Endodermal cell (in vitro differentiated cells): ENCODE data around the gene SPDYE4. TPM values are rescaled to one million over a fixed set of nuclear protein-coding genes. Genes with fewer than 3 reads are reported as not detected.
A peak's percentile ranks its signal among the peaks of the same experiment; 100 is the strongest.

ENCODE experiments used
- DNase-seq: peaks from one replicate; pipeline ENCODE4 v3.0.0-alpha.2; 2017
- H3K27ac ChIP-seq: 2 replicates; pipeline ENCODE4 v1.5.1; 2013; ENCODE audit warnings: mild to moderate bottlenecking, low read depth, low read length, moderate library complexity
- H3K27me3 ChIP-seq: 2 replicates; pipeline ENCODE4 v1.6.1; 2013; ENCODE audit warnings: mild to moderate bottlenecking, low read length, moderate library complexity; ENCODE audit not compliant: insufficient read depth, control insufficient read depth, poor library complexity, severe bottlenecking
- H3K36me3 ChIP-seq: 2 replicates; pipeline ENCODE4 v1.7.0; 2013; ENCODE audit warnings: mild to moderate bottlenecking, low read length, moderate library complexity; ENCODE audit not compliant: control insufficient read depth, insufficient read depth
- H3K4me1 ChIP-seq: one replicate; pipeline ENCODE4 v1.7.0; 2013; ENCODE audit warnings: low read length; ENCODE audit not compliant: control insufficient read depth, insufficient read depth
- H3K4me3 ChIP-seq: 2 replicates; pipeline ENCODE4 v1.5.1; 2013; ENCODE audit warnings: mild to moderate bottlenecking, low read length, moderate library complexity
- H3K9ac ChIP-seq: 2 replicates; pipeline ENCODE4 v1.6.1; 2013; ENCODE audit warnings: mild to moderate bottlenecking, low read length, moderate library complexity; ENCODE audit not compliant: poor library complexity, severe bottlenecking; ENCODE audit errors: extremely low read depth
- H3K9me3 ChIP-seq: 2 replicates; pipeline ENCODE4 v1.6.1; 2013; ENCODE audit warnings: mild to moderate bottlenecking, low read length, moderate library complexity; ENCODE audit not compliant: control insufficient read depth
- H3K27ac Mint-ChIP-seq: 2 replicates; pipeline ENCODE4 v1.8.0; 2020; ENCODE audit warnings: mixed read lengths
- H3K27me3 Mint-ChIP-seq: 2 replicates; pipeline ENCODE4 v1.8.0; 2021; ENCODE audit warnings: mild to moderate bottlenecking, mixed read lengths; ENCODE audit not compliant: insufficient read depth
- H3K36me3 Mint-ChIP-seq: 2 replicates; pipeline ENCODE4 v1.8.0; 2020; ENCODE audit warnings: low read depth, mixed read lengths
- H3K4me1 Mint-ChIP-seq: 2 replicates; pipeline ENCODE4 v1.8.0; 2020; ENCODE audit warnings: mixed read lengths
- H3K4me3 Mint-ChIP-seq: 2 replicates; pipeline ENCODE4 v1.8.0; 2020; ENCODE audit warnings: mild to moderate bottlenecking, moderate library complexity, mixed read lengths
- H3K9me3 Mint-ChIP-seq: 2 replicates; pipeline ENCODE4 v1.8.0; 2020; ENCODE audit warnings: mild to moderate bottlenecking, mixed read lengths
- CTCF ChIP-seq: fragments of 200-600 bp; sonication (generic); conservative IDR thresholded peaks from 2 replicates; pipeline ENCODE4 v1.5.0; 2021; ENCODE audit warnings: antibody characterized with exemption, mild to moderate bottlenecking
- WGBS, 2 experiments: methylation state at CpG; one replicate each; pipeline versions ENCODE4 v1.1.5 to v1.1.7; 2013; ENCODE audit warnings: missing lambda C conversion rate in 2 of 2, mixed read lengths in 1 of 2; ENCODE audit not compliant: insufficient coverage in 1 of 2, insufficient read length in 1 of 2; 5-methylcytosine and 5-hydroxymethylcytosine counted together
- total RNA-seq, 2 donors: library from RNA; stranded (reverse); fragmentation: NEBNext Ultra II Directional in 1 of 2; extraction: Animal tissue kit (Norgen Biotek cat#: 25700) in 1 of 2; gene quantifications; 2 replicates in 1 of 2; 3 replicates in 1 of 2; pipeline ENCODE4 v1.2.1, GENCODE V29; 2021

The SPDYE4 gene
- total RNA-seq, 2 donors from 2014 or later, result not detected

GRCh38 chr17:8753976-8754440 lies 4.3 kb downstream of the SPDYE4 start:
- Histone ChIP-seq H3K27ac (no peak overlapping the region), H3K27me3 (no peaks in the 10 kb centered on the region), H3K9ac (no peak overlapping the region), H3K9me3 (no peaks in the 10 kb centered on the region), H3K4me3 (no peak overlapping the region), H3K4me1 (no peaks in the 10 kb centered on the region), H3K36me3 (no peaks in the 10 kb centered on the region)
- Mint-ChIP-seq H3K27me3 (peaks cover 23% of the 10 kb centered on the region), H3K36me3 (no peaks in the 10 kb centered on the region), H3K4me3 (no peak overlapping the region), H3K27ac (no peak overlapping the region), H3K4me1 (no peaks in the 10 kb centered on the region), H3K9me3 (no peaks in the 10 kb centered on the region)
- peak; percentile 82 for TF ChIP-seq CTCF
- WGBS, 2 experiments, result 63 to 71% methylated on average over 1 of the region's 1 CpG
- no peak for DNase-seq

- 87 to 94% methylated on average over 4 to 12 of the region's 12 CpGs for WGBS, 2 experiments
- H3K4me1 Mint-ChIP-seq, result no peaks in the 10 kb centered on the region
- TF ChIP-seq CTCF, result no peak
Measured at GRCh38 chr17:8753136-8753975, 5.0 kb downstream of the SPDYE4 start.

GRCh38 chr17:8749616-8750015 lies 8.7 kb downstream of the SPDYE4 start:
- H3K36me3 ChIP-seq, result no peaks in the 10 kb centered on the region
- H3K27me3 ChIP-seq, result no peaks in the 10 kb centered on the region
- no peak overlapping the region for H3K4me3 Mint-ChIP-seq
- H3K27ac ChIP-seq, result no peak overlapping the region
- peaks cover 8% of the 10 kb centered on the region for H3K9me3 ChIP-seq
- 93 to 100% methylated on average over 1 to 3 of the region's 3 CpGs for whole genome bisulfite sequencing, 2 experiments
- DNase-seq, result no peak
- no peak overlapping the region for H3K9ac ChIP-seq
- no peaks in the 10 kb centered on the region for H3K36me3 Mint-ChIP-seq
- no peak overlapping the region for H3K27ac Mint-ChIP-seq
- peaks cover 18% of the 10 kb centered on the region for H3K27me3 Mint-ChIP-seq
- no peaks in the 10 kb centered on the region for H3K4me1 Mint-ChIP-seq
- H3K4me1 ChIP-seq, result no peaks in the 10 kb centered on the region
- no peak for TF ChIP-seq CTCF
- H3K9me3 Mint-ChIP-seq, result peaks cover 10% of the 10 kb centered on the region
- no peak overlapping the region for H3K4me3 ChIP-seq

More at GRCh38 chr17:8753136-8753975, 5.0 kb downstream of the SPDYE4 start:
- peak; percentile 61 for DNase-seq
- no peaks in the 10 kb centered on the region for H3K36me3 ChIP-seq
- Mint-ChIP-seq H3K36me3 (no peaks in the 10 kb centered on the region), H3K9me3 (peaks cover 4% of the 10 kb centered on the region), H3K4me3 (no peak overlapping the region), H3K27me3 (peaks cover 24% of the 10 kb centered on the region), H3K27ac (no peak overlapping the region)
- no peaks in the 10 kb centered on the region for H3K4me1 ChIP-seq
- no peak overlapping the region for H3K4me3 ChIP-seq
- H3K27ac ChIP-seq, result no peak overlapping the region
- H3K27me3 ChIP-seq, result no peaks in the 10 kb centered on the region
- H3K9ac ChIP-seq, result no peak overlapping the region
- H3K9me3 ChIP-seq, result no peaks in the 10 kb centered on the region
